IMR-90 (cell line): ENCODE data around the gene LRRTM3.

Experiments used
- BHLHE40 ChIP-seq: fragments of 150-350 bp; IDR thresholded peaks from 2 replicates; pipeline ENCODE4 v1.6.1; 2016; ENCODE audit warnings: mild to moderate bottlenecking, low read depth, low read length
- CEBPB ChIP-seq: IDR thresholded peaks from 2 replicates; pipeline ENCODE4 v1.6.1; 2012; ENCODE audit warnings: low read depth, low read length, improper control_type of control experiment
- FOS ChIP-seq: fragments of 150-350 bp; IDR thresholded peaks from 2 replicates; pipeline ENCODE4 v1.6.1; 2016; ENCODE audit warnings: low read depth, low read length
- MXI1 ChIP-seq: IDR thresholded peaks from 2 replicates; pipeline ENCODE4 v1.6.1; 2012; ENCODE audit warnings: low read depth, mild to moderate bottlenecking, low read length, moderate library complexity, borderline replicate concordance
- NFE2L2 ChIP-seq: fragments of 150-350 bp; IDR thresholded peaks from 2 replicates; pipeline ENCODE4 v1.6.1; 2016; ENCODE audit warnings: low read depth, mild to moderate bottlenecking, low read length
- POLR2A ChIP-seq: IDR thresholded peaks from 2 replicates; pipeline ENCODE4 v1.6.1; 2012; ENCODE audit warnings: mild to moderate bottlenecking, low read depth, low read length
- RAD21 ChIP-seq: IDR thresholded peaks from 2 replicates; pipeline ENCODE4 v1.6.1; 2012; ENCODE audit warnings: low read length, improper control_type of control experiment
- RCOR1 ChIP-seq: IDR thresholded peaks from 2 replicates; pipeline ENCODE4 v1.6.1; 2012; ENCODE audit warnings: mild to moderate bottlenecking, low read length, improper control_type of control experiment; ENCODE audit not compliant: insufficient replicate concordance
- RFX5 ChIP-seq: IDR thresholded peaks from 2 replicates; pipeline ENCODE4 v1.8.0; 2012; ENCODE audit warnings: low read depth, mild to moderate bottlenecking, low read length, moderate library complexity
- TF ChIP-seq, protein P1 (sequence below): conservative IDR thresholded peaks from 2 replicates; pipeline ENCODE4 v1.5.1; 2012; ENCODE audit warnings: mild to moderate bottlenecking, low read depth, low read length, improper control_type of control experiment
- TF ChIP-seq, protein P2 (sequence below): fragments of 150-350 bp; IDR thresholded peaks from 2 replicates; pipeline ENCODE4 v1.6.1; 2017; ENCODE audit warnings: mild to moderate bottlenecking, antibody characterized with exemption, low read length, low read depth
- TF ChIP-seq, protein P3 (sequence below): fragments of 150-350 bp; IDR thresholded peaks from 2 replicates; pipeline ENCODE4 v1.6.1; 2016; ENCODE audit warnings: low read depth, mild to moderate bottlenecking, low read length, moderate library complexity, borderline replicate concordance

DNA sequence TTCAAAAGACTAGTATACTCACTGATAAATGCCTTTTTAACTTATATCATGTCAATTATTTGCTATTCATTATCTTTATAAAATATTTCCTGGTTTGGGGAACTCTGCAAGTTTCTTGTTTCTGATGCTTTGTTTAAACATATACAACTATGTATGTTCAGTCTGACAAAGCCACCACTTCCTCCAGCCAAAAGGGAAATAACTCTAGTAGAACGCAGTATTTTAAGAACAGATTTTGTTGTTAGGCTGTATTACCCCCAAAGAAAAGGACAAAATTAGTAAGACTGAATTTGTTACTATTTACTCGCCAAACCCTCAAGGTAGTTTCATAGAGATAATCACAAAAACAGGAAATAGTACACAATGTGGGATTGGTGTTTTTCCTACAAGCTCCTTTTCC lies 78.9 kb downstream of the LRRTM3 start:
- TF ChIP-seq POLR2A, result no peak
- TF ChIP-seq CEBPB, result no peak
- TF ChIP-seq MXI1, result no peak
- TF ChIP-seq, protein P1, sequence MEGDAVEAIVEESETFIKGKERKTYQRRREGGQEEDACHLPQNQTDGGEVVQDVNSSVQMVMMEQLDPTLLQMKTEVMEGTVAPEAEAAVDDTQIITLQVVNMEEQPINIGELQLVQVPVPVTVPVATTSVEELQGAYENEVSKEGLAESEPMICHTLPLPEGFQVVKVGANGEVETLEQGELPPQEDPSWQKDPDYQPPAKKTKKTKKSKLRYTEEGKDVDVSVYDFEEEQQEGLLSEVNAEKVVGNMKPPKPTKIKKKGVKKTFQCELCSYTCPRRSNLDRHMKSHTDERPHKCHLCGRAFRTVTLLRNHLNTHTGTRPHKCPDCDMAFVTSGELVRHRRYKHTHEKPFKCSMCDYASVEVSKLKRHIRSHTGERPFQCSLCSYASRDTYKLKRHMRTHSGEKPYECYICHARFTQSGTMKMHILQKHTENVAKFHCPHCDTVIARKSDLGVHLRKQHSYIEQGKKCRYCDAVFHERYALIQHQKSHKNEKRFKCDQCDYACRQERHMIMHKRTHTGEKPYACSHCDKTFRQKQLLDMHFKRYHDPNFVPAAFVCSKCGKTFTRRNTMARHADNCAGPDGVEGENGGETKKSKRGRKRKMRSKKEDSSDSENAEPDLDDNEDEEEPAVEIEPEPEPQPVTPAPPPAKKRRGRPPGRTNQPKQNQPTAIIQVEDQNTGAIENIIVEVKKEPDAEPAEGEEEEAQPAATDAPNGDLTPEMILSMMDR, result no peak
- no peak for TF ChIP-seq RCOR1
- TF ChIP-seq NFE2L2, result no peak
- TF ChIP-seq RAD21, result no peak
- TF ChIP-seq, protein P2, sequence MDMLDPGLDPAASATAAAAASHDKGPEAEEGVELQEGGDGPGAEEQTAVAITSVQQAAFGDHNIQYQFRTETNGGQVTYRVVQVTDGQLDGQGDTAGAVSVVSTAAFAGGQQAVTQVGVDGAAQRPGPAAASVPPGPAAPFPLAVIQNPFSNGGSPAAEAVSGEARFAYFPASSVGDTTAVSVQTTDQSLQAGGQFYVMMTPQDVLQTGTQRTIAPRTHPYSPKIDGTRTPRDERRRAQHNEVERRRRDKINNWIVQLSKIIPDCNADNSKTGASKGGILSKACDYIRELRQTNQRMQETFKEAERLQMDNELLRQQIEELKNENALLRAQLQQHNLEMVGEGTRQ, result no peak
- no peak for TF ChIP-seq BHLHE40
- TF ChIP-seq, protein P3, sequence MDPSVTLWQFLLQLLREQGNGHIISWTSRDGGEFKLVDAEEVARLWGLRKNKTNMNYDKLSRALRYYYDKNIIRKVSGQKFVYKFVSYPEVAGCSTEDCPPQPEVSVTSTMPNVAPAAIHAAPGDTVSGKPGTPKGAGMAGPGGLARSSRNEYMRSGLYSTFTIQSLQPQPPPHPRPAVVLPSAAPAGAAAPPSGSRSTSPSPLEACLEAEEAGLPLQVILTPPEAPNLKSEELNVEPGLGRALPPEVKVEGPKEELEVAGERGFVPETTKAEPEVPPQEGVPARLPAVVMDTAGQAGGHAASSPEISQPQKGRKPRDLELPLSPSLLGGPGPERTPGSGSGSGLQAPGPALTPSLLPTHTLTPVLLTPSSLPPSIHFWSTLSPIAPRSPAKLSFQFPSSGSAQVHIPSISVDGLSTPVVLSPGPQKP, result no peak
- no peak for TF ChIP-seq FOS
- TF ChIP-seq RFX5, result no peak
